ENCODE data around the gene TMED6. TPM values are rescaled to one million over a fixed set of nuclear protein-coding genes. Genes with fewer than 3 reads are reported as not detected.

Gene TMED6
- total RNA-seq, 2 experiments from 2014 or later, result 1.5 to 2.1 TPM

DNA sequence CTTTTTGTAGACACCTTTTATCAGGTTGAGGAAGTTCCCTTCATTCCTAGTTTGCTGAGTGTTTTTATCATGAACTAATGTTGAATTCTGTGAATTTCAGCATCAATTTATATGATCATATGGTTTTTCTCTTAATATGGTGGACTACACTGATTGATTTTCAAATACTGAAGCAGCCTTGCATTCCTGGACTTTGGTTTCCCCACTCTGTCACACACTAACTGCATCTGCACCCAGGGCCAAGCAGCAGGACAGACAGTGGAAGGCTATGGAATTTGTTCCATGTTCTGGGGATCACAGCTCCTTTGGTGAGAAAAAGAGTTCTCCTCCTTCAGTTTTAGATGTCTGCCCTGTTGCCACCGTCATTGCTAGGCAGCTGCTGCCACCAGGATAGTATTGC, 26.4 kb upstream of the TMED6 start:
- Mint-ChIP-seq H3K27me3 (no peaks in the 10 kb centered on the region), H3K27ac (no peak overlapping the region), H3K36me3 (ENCODE audit: low read depth) (peaks cover 70% of the 10 kb centered on the region), H3K4me3 (no peak overlapping the region), H3K4me1 (ENCODE audit: low read depth) (peaks cover 26% of the 10 kb centered on the region), H3K9me3 (no peaks in the 10 kb centered on the region)
- intact Hi-C loops (cut with DNase I, micrococcal nuclease), result no loop called here
- H3K36me3 ChIP-seq (ENCODE audit: insufficient read depth, low read length), result peaks cover 43% of the 10 kb centered on the region
- no peaks in the 10 kb centered on the region for H3K27me3 ChIP-seq (ENCODE audit: control insufficient read depth in 1 of 2, insufficient read depth in 2 of 2, low read length in 2 of 2)
- ATAC-seq (ENCODE audit: poor library complexity) (no peak), DNase-seq (no peak)
- POLR2A ChIA-PET, result no interaction called here
- no peaks in the 10 kb centered on the region for H3K9me3 ChIP-seq (ENCODE audit: control insufficient read depth in 1 of 2, insufficient read depth in 1 of 2, low read length in 2 of 2)
- H3K27ac ChIP-seq (ENCODE audit: low read depth in 1 of 2, low read length in 2 of 2), result no peak overlapping the region
- H3K4me1 ChIP-seq (ENCODE audit: insufficient read depth, low read length), result no peaks in the 10 kb centered on the region
- no peak overlapping the region for H3K4me3 ChIP-seq (ENCODE audit: low read length)
- TF ChIP-seq, protein P1, sequence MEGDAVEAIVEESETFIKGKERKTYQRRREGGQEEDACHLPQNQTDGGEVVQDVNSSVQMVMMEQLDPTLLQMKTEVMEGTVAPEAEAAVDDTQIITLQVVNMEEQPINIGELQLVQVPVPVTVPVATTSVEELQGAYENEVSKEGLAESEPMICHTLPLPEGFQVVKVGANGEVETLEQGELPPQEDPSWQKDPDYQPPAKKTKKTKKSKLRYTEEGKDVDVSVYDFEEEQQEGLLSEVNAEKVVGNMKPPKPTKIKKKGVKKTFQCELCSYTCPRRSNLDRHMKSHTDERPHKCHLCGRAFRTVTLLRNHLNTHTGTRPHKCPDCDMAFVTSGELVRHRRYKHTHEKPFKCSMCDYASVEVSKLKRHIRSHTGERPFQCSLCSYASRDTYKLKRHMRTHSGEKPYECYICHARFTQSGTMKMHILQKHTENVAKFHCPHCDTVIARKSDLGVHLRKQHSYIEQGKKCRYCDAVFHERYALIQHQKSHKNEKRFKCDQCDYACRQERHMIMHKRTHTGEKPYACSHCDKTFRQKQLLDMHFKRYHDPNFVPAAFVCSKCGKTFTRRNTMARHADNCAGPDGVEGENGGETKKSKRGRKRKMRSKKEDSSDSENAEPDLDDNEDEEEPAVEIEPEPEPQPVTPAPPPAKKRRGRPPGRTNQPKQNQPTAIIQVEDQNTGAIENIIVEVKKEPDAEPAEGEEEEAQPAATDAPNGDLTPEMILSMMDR (IDR thresholded peaks at IDR 0.05), result no peak
- CTCF ChIA-PET, result no interaction called here

DNA sequence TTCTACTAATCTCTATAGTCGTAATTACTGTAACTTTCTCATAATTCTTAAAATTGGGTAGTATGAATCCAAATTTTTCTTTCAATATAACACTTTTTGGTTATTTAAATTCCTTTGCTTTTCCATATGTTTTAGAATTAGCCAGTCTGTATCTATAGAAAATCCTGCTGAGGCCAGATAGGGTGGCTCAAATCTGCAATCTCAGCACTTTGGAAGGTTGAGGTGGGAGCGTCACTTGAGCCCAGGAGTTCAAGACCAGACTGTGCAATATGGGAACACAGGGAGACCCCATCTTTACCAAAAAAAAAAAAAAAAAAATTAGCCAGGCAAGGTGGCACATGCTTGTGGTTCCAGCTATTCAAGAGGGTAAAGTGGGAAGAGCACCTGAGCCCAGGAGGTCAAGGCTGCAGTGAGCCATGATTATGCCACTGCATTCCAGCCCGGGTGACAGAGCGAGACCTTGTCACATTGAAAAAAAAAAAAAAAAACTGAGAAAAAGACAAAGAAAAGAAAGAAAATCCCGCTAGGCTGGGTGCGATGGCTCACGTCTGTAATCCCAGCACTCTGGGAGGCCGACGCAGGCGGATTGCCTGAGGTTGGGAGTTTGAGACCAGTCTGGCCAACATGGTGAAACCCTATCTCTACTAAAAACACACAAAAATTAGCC, 24.9 kb upstream of the TMED6 start:
- ATAC-seq (ENCODE audit: poor library complexity), result no peak
- no peak for DNase-seq
- H3K4me3 ChIP-seq (ENCODE audit: low read length), result no peak overlapping the region
- no peaks in the 10 kb centered on the region for H3K27me3 ChIP-seq (ENCODE audit: control insufficient read depth in 1 of 2, insufficient read depth in 2 of 2, low read length in 2 of 2)
- no peaks in the 10 kb centered on the region for H3K4me1 ChIP-seq (ENCODE audit: insufficient read depth, low read length)
- no peak overlapping the region for H3K27ac Mint-ChIP-seq
- H3K9me3 Mint-ChIP-seq, result no peaks in the 10 kb centered on the region
- intact Hi-C loops (cut with DNase I, micrococcal nuclease), result no loop called here
- H3K4me3 Mint-ChIP-seq, result no peak overlapping the region
- H3K36me3 Mint-ChIP-seq (ENCODE audit: low read depth), result peaks cover 66% of the 10 kb centered on the region
- peaks cover 16% of the 10 kb centered on the region for H3K4me1 Mint-ChIP-seq (ENCODE audit: low read depth)
- peaks cover 42% of the 10 kb centered on the region for H3K36me3 ChIP-seq (ENCODE audit: insufficient read depth, low read length)
- no peak overlapping the region for H3K27ac ChIP-seq (ENCODE audit: low read depth in 1 of 2, low read length in 2 of 2)
- H3K9me3 ChIP-seq (ENCODE audit: control insufficient read depth in 1 of 2, insufficient read depth in 1 of 2, low read length in 2 of 2), result no peaks in the 10 kb centered on the region
- ChIA-PET CTCF (no interaction called here), POLR2A (no interaction called here)
- TF ChIP-seq, protein P1 (IDR thresholded peaks at IDR 0.05), result no peak
- no peaks in the 10 kb centered on the region for H3K27me3 Mint-ChIP-seq

DNA sequence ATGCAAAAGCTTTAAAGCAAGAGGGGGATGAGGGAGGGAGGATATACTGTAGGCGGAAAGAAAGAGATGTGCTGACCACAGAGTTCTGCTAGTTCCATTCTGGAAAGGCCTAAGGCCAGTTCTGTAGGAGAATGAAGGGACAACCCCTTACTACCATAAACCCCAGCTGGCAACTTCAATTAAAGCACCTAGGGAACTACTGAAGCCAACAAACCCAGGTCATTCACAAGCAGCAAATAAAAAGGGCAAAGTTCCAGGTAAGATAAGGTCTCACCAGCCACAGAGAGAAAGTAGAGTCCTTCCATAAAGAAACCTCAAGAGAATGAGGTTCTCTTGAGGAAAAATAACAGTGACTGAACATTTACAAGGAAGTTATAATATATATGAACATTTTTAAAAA, 21.4 kb upstream of the TMED6 start:
- no peak overlapping the region for H3K4me3 Mint-ChIP-seq
- no peaks in the 10 kb centered on the region for H3K27me3 Mint-ChIP-seq
- peaks cover 67% of the 10 kb centered on the region for H3K36me3 Mint-ChIP-seq (ENCODE audit: low read depth)
- ChIA-PET POLR2A (interaction anchor here (1.0 kb wide), 1 partner anchor 11 kb away, joined by 3 read pairs; no protein-coding TSS in a partner anchor), CTCF (no interaction called here)
- peaks cover 8% of the 10 kb centered on the region for H3K4me1 Mint-ChIP-seq (ENCODE audit: low read depth)
- Histone ChIP-seq H3K27me3 (ENCODE audit: control insufficient read depth in 1 of 2, insufficient read depth in 2 of 2, low read length in 2 of 2) (no peaks in the 10 kb centered on the region), H3K4me1 (ENCODE audit: insufficient read depth, low read length) (no peaks in the 10 kb centered on the region), H3K36me3 (ENCODE audit: insufficient read depth, low read length) (peaks cover 44% of the 10 kb centered on the region), H3K4me3 (ENCODE audit: low read length) (no peak overlapping the region), H3K9me3 (ENCODE audit: control insufficient read depth in 1 of 2, insufficient read depth in 1 of 2, low read length in 2 of 2) (no peaks in the 10 kb centered on the region), H3K27ac (ENCODE audit: low read depth in 1 of 2, low read length in 2 of 2) (no peak overlapping the region)
- TF ChIP-seq, protein P1 (IDR thresholded peaks at IDR 0.05), result no peak
- no peak overlapping the region for H3K27ac Mint-ChIP-seq
- no peaks in the 10 kb centered on the region for H3K9me3 Mint-ChIP-seq
- ATAC-seq (ENCODE audit: poor library complexity), result no peak
- intact Hi-C loops (cut with DNase I, micrococcal nuclease), result no loop called here
- no peak for DNase-seq
